GM12865 (cell line): ENCODE data around the gene PTPRR.

Experiments used
- DNase-seq: peaks from one replicate; pipeline ENCODE4 v3.0.0; 2010; ENCODE audit warnings: low read depth
- H3K4me3 ChIP-seq: 2 replicates; pipeline ENCODE4 v1.5.1; 2011; ENCODE audit warnings: mild to moderate bottlenecking, low read depth, low read length, control low read depth
- TF ChIP-seq, protein P1 (sequence below): IDR thresholded peaks from 2 replicates; pipeline ENCODE4 v1.5.1; 2011; ENCODE audit warnings: low read length, control low read depth, low read depth, inconsistent platforms; ENCODE audit not compliant: insufficient read depth; ENCODE audit errors: missing control alignments

PTPRR gene

DNA sequence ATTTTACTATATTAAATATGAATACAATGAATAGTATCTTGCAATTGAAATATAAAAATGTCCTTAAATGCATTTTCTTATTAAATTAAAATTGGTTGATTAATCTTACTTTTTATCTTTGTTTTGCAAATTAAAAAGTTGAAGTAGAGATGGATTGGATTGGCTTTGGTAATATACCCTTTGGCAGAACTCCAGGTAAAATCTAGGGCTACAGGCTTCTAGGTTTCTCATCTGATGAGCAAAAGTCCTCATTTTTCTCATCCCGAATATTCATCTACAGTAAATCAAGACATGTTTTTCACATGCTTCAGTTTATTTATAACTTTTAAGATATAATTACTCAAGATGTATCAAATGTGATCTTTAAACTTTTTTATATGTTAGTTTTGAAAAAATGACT, 2.2 kb downstream of the PTPRR start:
- TF ChIP-seq, protein P1, sequence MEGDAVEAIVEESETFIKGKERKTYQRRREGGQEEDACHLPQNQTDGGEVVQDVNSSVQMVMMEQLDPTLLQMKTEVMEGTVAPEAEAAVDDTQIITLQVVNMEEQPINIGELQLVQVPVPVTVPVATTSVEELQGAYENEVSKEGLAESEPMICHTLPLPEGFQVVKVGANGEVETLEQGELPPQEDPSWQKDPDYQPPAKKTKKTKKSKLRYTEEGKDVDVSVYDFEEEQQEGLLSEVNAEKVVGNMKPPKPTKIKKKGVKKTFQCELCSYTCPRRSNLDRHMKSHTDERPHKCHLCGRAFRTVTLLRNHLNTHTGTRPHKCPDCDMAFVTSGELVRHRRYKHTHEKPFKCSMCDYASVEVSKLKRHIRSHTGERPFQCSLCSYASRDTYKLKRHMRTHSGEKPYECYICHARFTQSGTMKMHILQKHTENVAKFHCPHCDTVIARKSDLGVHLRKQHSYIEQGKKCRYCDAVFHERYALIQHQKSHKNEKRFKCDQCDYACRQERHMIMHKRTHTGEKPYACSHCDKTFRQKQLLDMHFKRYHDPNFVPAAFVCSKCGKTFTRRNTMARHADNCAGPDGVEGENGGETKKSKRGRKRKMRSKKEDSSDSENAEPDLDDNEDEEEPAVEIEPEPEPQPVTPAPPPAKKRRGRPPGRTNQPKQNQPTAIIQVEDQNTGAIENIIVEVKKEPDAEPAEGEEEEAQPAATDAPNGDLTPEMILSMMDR, result no peak
- H3K4me3 ChIP-seq, result no peak overlapping the region
- no peak for DNase-seq

DNA sequence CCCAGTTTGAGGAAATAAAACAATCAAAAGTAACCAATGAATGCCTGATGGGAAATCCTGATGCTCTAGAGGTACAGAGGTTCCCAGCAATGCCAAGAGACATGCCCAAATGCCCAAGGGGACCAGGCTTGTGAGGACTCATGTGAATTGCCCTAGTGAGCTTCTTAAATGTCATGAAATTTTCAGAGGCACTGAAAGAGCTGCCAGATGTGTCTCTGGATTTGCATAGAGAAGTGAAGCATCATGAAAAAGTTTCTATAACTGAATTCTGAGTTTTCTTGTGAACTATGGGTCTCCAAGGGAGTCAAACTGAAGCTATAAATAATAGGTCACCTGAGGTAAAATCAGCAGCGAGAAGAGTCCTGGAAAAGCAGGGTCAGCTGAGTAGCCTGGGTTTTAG, 9.9 kb downstream of the PTPRR start:
- TF ChIP-seq, protein P1, result no peak
- no peak overlapping the region for H3K4me3 ChIP-seq
- no peak for DNase-seq

DNA sequence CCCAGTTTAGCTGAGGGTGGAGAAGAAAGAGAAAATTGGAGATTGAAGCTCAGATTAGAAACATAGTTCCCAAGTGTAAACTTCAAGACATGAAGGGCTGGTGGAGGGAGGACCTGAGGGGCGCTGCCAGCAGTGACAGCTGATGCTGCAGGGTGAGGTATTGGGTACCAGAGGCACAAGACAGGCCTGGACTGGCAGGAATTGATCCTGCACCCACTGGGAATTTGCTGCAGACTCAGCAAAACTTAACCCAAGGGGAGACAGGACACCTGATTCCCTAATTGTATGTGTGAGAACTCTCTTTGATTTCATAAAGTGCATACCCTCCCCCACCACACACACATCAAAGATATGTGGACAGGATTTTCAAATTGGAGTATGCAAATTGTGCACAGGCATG, 11.6 kb downstream of the PTPRR start:
- DNase-seq, result no peak
- no peak overlapping the region for H3K4me3 ChIP-seq
- TF ChIP-seq, protein P1, result no peak

DNA sequence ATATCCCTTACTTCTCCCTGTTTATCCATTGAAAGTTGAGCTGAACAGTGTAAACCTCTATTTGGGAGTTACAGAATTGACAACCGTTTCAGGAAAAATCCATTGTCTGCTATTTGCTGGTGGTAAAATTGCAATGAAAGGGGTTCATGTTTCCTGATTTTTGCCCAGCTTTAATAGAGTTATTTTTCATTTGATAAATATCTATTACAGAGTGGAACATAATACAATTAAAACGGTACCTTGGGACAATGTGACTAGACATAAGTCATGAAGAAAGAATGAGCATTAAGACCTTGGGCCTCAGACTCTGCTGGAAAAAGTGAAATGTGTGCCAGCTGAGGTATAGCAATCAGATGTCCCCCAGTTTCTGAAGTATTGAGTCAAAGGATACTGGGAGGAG, 13.1 kb downstream of the PTPRR start:
- no peak overlapping the region for H3K4me3 ChIP-seq
- no peak for DNase-seq
- TF ChIP-seq, protein P1, result no peak

DNA sequence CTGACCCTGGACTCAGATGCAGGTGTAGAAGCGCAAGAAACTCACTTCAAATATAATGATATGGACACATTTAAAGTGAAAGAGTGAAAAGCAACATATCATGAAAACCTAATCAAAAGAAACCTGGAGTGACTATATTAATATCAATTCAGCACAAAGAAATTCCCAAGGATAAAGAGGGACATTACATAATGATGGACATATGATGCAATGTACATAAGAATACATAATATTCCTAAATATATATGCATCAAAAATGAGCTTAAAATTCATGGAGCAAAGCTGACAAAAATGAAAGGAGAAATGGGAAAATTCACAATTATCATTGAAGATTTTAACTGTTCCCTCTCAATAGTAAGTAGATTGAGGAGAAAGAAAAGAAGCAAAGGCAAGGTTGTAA, 24.6 kb downstream of the PTPRR start:
- no peak overlapping the region for H3K4me3 ChIP-seq
- DNase-seq, result no peak
- TF ChIP-seq, protein P1, result no peak

DNA sequence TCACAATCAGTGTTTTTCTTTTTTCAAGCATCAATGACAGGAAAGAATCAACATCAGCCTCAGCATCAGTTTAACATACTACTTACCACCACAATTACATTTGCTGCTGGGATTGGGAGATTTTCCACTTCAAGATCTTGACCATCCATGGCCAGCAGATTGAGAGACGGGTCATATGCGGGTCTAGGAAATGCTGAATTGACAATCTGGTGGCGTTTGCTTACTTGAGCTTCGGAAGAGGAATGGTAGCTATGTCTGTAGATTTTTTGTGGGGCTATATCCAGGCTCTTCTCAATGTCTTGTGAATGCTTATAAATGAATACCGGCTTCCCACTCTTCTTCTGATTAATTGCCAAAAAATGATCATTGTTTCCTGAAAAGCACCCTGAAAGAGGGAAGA, 27.9 kb downstream of the PTPRR start:
- DNase-seq, result no peak
- TF ChIP-seq, protein P1, result no peak
- no peak overlapping the region for H3K4me3 ChIP-seq
